GM18909 (cell line): Measurements from ENCODE around the gene PLXNA1.

Source experiments
- ATAC-seq: cut with Tn5 transposase; IDR thresholded peaks from one replicate; pipeline ENCODE4 v1.9.1; 2021; ENCODE audit warnings: mild to moderate bottlenecking; ENCODE audit not compliant: unreplicated experiment, poor library complexity

Gene PLXNA1

GRCh38 chr3:126982471-126983175 is at the start of gene PLXNA1:
Gene PLXNA1 (plus strand): TSS chr3:126983115. CDS start chr3:126988594, 5,479 bp downstream.
- peak; percentile 73 for ATAC-seq

GRCh38 chr3:126934031-126934531 is 48.8 kb upstream of the PLXNA1 start:
- ATAC-seq, result no peak

GRCh38 chr3:126934991-126935390 is 47.9 kb upstream of the PLXNA1 start:
- ATAC-seq, result no peak

- no peak for ATAC-seq
Measured at GRCh38 chr3:126935756-126936509, 47.0 kb upstream of the PLXNA1 start.

- ATAC-seq, result no peak
Measured at GRCh38 chr3:126936853-126937425, 46.0 kb upstream of the PLXNA1 start.

- ATAC-seq, result no peak
Measured at GRCh38 chr3:126937533-126937932, 45.4 kb upstream of the PLXNA1 start.

GRCh38 chr3:126937973-126938372 is 44.9 kb upstream of the PLXNA1 start:
- no peak for ATAC-seq

- no peak for ATAC-seq
Measured at GRCh38 chr3:126938520-126939337, 44.2 kb upstream of the PLXNA1 start.

GRCh38 chr3:126939338-126939718 is 43.6 kb upstream of the PLXNA1 start:
- ATAC-seq, result no peak

- ATAC-seq, result no peak
Measured at GRCh38 chr3:126939733-126940132, 43.2 kb upstream of the PLXNA1 start.

GRCh38 chr3:126941721-126942270 is 41.1 kb upstream of the PLXNA1 start:
- ATAC-seq, result no peak

GRCh38 chr3:126944089-126944965 is 38.6 kb upstream of the PLXNA1 start:
- no peak for ATAC-seq

- ATAC-seq, result no peak
Measured at GRCh38 chr3:126945171-126945721, 37.7 kb upstream of the PLXNA1 start.

GRCh38 chr3:126945891-126946290 is 37.0 kb upstream of the PLXNA1 start:
- no peak for ATAC-seq

GRCh38 chr3:126946405-126946804 is 36.5 kb upstream of the PLXNA1 start:
- ATAC-seq, result no peak

GRCh38 chr3:126947429-126947828 is 35.5 kb upstream of the PLXNA1 start:
- no peak for ATAC-seq

- no peak for ATAC-seq
Measured at GRCh38 chr3:126948980-126949535, 33.9 kb upstream of the PLXNA1 start.

- no peak for ATAC-seq
Measured at GRCh38 chr3:126951561-126951960, 31.4 kb upstream of the PLXNA1 start.
